H9 (cell line): ENCODE results near the gene AKAP12. TPM values are rescaled to one million over a fixed set of nuclear protein-coding genes. Genes with fewer than 3 reads are reported as not detected.
A peak's percentile ranks its signal among the peaks of the same experiment; 100 is the strongest.

Source experiments
- DNase-seq: peaks from one replicate; pipeline ENCODE4 v3.0.0-alpha.2; 2017
- H2AFZ ChIP-seq: one replicate; pipeline ENCODE4 v1.6.1; 2013; ENCODE audit warnings: mild to moderate bottlenecking, low read length, control low read depth, moderate library complexity
- H2AK5ac ChIP-seq: 2 replicates; pipeline ENCODE4 v1.6.1; 2013; ENCODE audit warnings: low read length, control low read depth, mixed read lengths; ENCODE audit not compliant: insufficient read length
- H2BK120ac ChIP-seq: one replicate; pipeline ENCODE4 v1.6.1; 2013; ENCODE audit warnings: low read depth, mild to moderate bottlenecking, low read length, control low read depth, inconsistent platforms; ENCODE audit not compliant: poor library complexity, severe bottlenecking
- H2BK12ac ChIP-seq: 2 replicates; pipeline ENCODE4 v1.6.1; 2013; ENCODE audit warnings: low read length, control low read depth, mixed read lengths, low read depth; ENCODE audit not compliant: insufficient read length
- H2BK15ac ChIP-seq: 2 replicates; pipeline ENCODE4 v1.6.1; 2013; ENCODE audit warnings: low read depth, low read length, control low read depth
- H2BK20ac ChIP-seq: one replicate; pipeline ENCODE4 v1.6.1; 2013; ENCODE audit warnings: low read depth, mild to moderate bottlenecking, low read length, control low read depth, inconsistent platforms; ENCODE audit not compliant: poor library complexity, severe bottlenecking
- H2BK5ac ChIP-seq: 2 replicates; pipeline ENCODE4 v1.6.1; 2013; ENCODE audit warnings: low read length, control low read depth, mixed read lengths; ENCODE audit not compliant: insufficient read length
- H3K14ac ChIP-seq: 2 replicates; pipeline ENCODE4 v1.6.1; 2013; ENCODE audit warnings: low read length, control low read depth; ENCODE audit not compliant: insufficient read depth
- H3K18ac ChIP-seq: 2 replicates; pipeline ENCODE4 v1.6.1; 2013; ENCODE audit warnings: low read depth, mild to moderate bottlenecking, mixed read lengths, low read length, control low read depth; ENCODE audit not compliant: insufficient read length
- H3K23ac ChIP-seq: 2 replicates; pipeline ENCODE4 v1.6.1; 2013; ENCODE audit warnings: low read length, control low read depth, mixed read lengths, low read depth; ENCODE audit not compliant: insufficient read length
- H3K23me2 ChIP-seq: 2 replicates; pipeline ENCODE4 v1.6.1; 2013; ENCODE audit warnings: low read depth, mild to moderate bottlenecking, mixed read lengths, low read length, control low read depth; ENCODE audit not compliant: insufficient read length, poor library complexity, severe bottlenecking
- H3K27ac ChIP-seq: 2 replicates; pipeline ENCODE4 v1.5.1; 2013; ENCODE audit warnings: low read length, control low read depth, mixed read lengths, low read depth; ENCODE audit not compliant: insufficient read length
- H3K27me3 ChIP-seq: 2 replicates; pipeline ENCODE4 v1.6.1; 2013; ENCODE audit warnings: low read length, control low read depth, inconsistent platforms; ENCODE audit not compliant: insufficient read depth
- H3K4ac ChIP-seq: 2 replicates; pipeline ENCODE4 v1.6.1; 2013; ENCODE audit warnings: low read depth, mild to moderate bottlenecking, control low read depth, inconsistent platforms, low read length, moderate library complexity
- H3K4me1 ChIP-seq: 2 replicates; pipeline ENCODE4 v1.6.1; 2013; ENCODE audit warnings: low read length, control low read depth, inconsistent platforms; ENCODE audit not compliant: insufficient read depth
- H3K4me2 ChIP-seq: 2 replicates; pipeline ENCODE4 v1.6.1; 2013; ENCODE audit warnings: low read length, control low read depth, mixed read lengths; ENCODE audit not compliant: insufficient read length, insufficient read depth
- H3K56ac ChIP-seq: 2 replicates; pipeline ENCODE4 v1.6.1; 2013; ENCODE audit warnings: low read depth, mild to moderate bottlenecking, mixed read lengths, low read length, control low read depth; ENCODE audit not compliant: insufficient read length
- H3K79me1 ChIP-seq: 2 replicates; pipeline ENCODE4 v1.6.1; 2013; ENCODE audit warnings: low read depth, mild to moderate bottlenecking, moderate library complexity, low read length, control low read depth, inconsistent platforms; ENCODE audit not compliant: insufficient read depth, poor library complexity, severe bottlenecking
- H3K79me2 ChIP-seq: 2 replicates; pipeline ENCODE4 v1.6.1; 2013; ENCODE audit warnings: low read length, control low read depth, inconsistent platforms; ENCODE audit not compliant: insufficient read depth
- H3K9ac ChIP-seq: 2 replicates; pipeline ENCODE4 v1.6.1; 2013; ENCODE audit warnings: low read length, control low read depth, mixed read lengths; ENCODE audit not compliant: insufficient read length; ENCODE audit errors: extremely low read depth
- H3K9me3 ChIP-seq: one replicate; pipeline ENCODE4 v1.6.1; 2013; ENCODE audit warnings: low read depth, low read length, inconsistent platforms; ENCODE audit not compliant: control insufficient read depth
- H3T11ph ChIP-seq: one replicate; pipeline ENCODE4 v1.6.1; 2013; ENCODE audit warnings: mild to moderate bottlenecking, low read length, control low read depth, inconsistent platforms
- H4K20me1 ChIP-seq: one replicate; pipeline ENCODE4 v1.6.1; 2013; ENCODE audit not compliant: control insufficient read depth, insufficient read length, insufficient read depth
- H4K5ac ChIP-seq: 2 replicates; pipeline ENCODE4 v1.6.1; 2013; ENCODE audit warnings: low read depth, mild to moderate bottlenecking, mixed read lengths, low read length, control low read depth; ENCODE audit not compliant: insufficient read length
- H4K8ac ChIP-seq: replicated peaks from 2 replicates; pipeline ENCODE4 v1.6.1; 2013; ENCODE audit warnings: low read length, control low read depth, mixed read lengths, low read depth; ENCODE audit not compliant: insufficient read length
- H4K91ac ChIP-seq: 2 replicates; pipeline ENCODE4 v1.6.1; 2013; ENCODE audit warnings: low read depth, mild to moderate bottlenecking, moderate library complexity, mixed read lengths, low read length, control low read depth; ENCODE audit not compliant: insufficient read length
- H3K27ac Mint-ChIP-seq, 3 experiments: 2 replicates in 2 of 3; 3 replicates in 1 of 3; pipeline ENCODE4 v1.8.0; 2020 to 2021; ENCODE audit warnings: mixed read lengths in 3 of 3, mild to moderate bottlenecking in 1 of 3, moderate library complexity in 1 of 3
- H3K27me3 Mint-ChIP-seq: 2 replicates; pipeline ENCODE4 v1.8.0; 2021; ENCODE audit warnings: low read depth, mild to moderate bottlenecking, moderate library complexity, mixed read lengths
- H3K36me3 Mint-ChIP-seq, 3 experiments: 2 replicates in 2 of 3; 3 replicates in 1 of 3; pipeline ENCODE4 v1.8.0; 2020 to 2021; ENCODE audit warnings: low read depth in 3 of 3, mixed read lengths in 3 of 3; ENCODE audit not compliant: insufficient read depth in 1 of 3
- H3K4me1 Mint-ChIP-seq, 2 experiments: 2 replicates each; pipeline ENCODE4 v1.8.0; 2020; ENCODE audit warnings: mixed read lengths in 2 of 2
- H3K4me3 Mint-ChIP-seq, 2 experiments: 2 replicates in 1 of 2; 3 replicates in 1 of 2; pipeline ENCODE4 v1.8.0; 2020 to 2021; ENCODE audit warnings: mild to moderate bottlenecking in 2 of 2, mixed read lengths in 2 of 2, moderate library complexity in 1 of 2
- H3K9me3 Mint-ChIP-seq, 2 experiments: 2 replicates in 1 of 2; 3 replicates in 1 of 2; pipeline ENCODE4 v1.8.0; 2020; ENCODE audit warnings: mild to moderate bottlenecking in 2 of 2, mixed read lengths in 2 of 2, moderate library complexity in 1 of 2
- WGBS: extraction: QIAGEN DNeasy Blood & Tissue Kit; methylation state at CpG from one replicate; pipeline ENCODE4 v1.1.7; 2013; ENCODE audit warnings: missing lambda C conversion rate, low lambda C conversion rate, mixed read lengths; ENCODE audit not compliant: insufficient read length; ENCODE audit errors: extremely low coverage; 5-methylcytosine and 5-hydroxymethylcytosine counted together
- total RNA-seq: library from RNA; stranded (reverse); gene quantifications from 2 replicates; pipeline ENCODE4 v1.2.1, GENCODE V29; 2021
- TF ChIP-seq, protein P1 (sequence below): fragments of 200-600 bp; sonication (generic); conservative IDR thresholded peaks from 3 replicates; pipeline ENCODE4 v1.8.0; 2021; ENCODE audit warnings: antibody characterized with exemption, mild to moderate bottlenecking

Gene AKAP12
- total RNA-seq, 1 experiment from 2014 or later = 52.3 TPM

DNA sequence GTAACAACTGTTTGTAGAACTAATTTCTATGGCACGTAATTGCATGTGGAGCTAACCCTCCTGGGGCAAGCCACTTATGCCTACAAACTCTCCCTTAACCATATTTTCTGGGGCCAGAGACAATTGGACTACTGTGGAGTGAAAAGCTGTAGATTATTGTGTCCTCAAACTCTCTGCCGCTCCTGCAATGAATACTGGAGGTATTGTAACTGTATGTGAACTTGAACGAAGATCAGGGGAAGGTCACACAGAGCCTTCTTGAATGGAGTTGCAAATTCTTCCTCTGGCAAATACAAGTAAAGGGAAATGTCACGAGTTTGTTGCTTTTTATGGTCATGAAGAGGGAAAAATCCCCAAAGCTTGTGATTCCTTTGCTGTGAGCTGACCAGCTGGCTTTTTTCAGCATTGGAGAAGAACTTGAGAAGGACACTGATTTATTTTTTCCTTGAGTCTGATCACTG is 18.2 kb downstream of the AKAP12 start:
- no peak overlapping the region for H2BK15ac ChIP-seq
- peaks cover 2% of the 10 kb centered on the region for H3K79me1 ChIP-seq
- H3K4me1 ChIP-seq = peaks cover 4% of the 10 kb centered on the region; the same call in 1 of the 2 replicates
- H2AK5ac ChIP-seq = no peak overlapping the region
- no peak overlapping the region for H4K5ac ChIP-seq
- Mint-ChIP-seq H3K27me3 (no peaks in the 10 kb centered on the region), H3K4me3 (no peak overlapping the region), H3K36me3 (peaks cover 0 to 2% (median 0%) of the 10 kb centered on the region in 3 experiments; a peak in 3 of 7 replicates), H3K4me1 (peaks cover 21 to 27% of the 10 kb centered on the region in 2 experiments), H3K27ac (peak overlapping the region in 2 of 3 experiments; percentile 12 to 14; a peak in 3 of 7 replicates), H3K9me3 (no peaks in the 10 kb centered on the region)
- no peak for DNase-seq
- H3T11ph ChIP-seq = no peak overlapping the region
- H3K79me2 ChIP-seq = no peaks in the 10 kb centered on the region; the same call in 1 of the 2 replicates
- no peak overlapping the region for H3K23ac ChIP-seq
- H3K4me2 ChIP-seq = no peak overlapping the region
- no peak overlapping the region for H3K14ac ChIP-seq
- H3K9ac ChIP-seq = no peak overlapping the region
- TF ChIP-seq, protein P1, sequence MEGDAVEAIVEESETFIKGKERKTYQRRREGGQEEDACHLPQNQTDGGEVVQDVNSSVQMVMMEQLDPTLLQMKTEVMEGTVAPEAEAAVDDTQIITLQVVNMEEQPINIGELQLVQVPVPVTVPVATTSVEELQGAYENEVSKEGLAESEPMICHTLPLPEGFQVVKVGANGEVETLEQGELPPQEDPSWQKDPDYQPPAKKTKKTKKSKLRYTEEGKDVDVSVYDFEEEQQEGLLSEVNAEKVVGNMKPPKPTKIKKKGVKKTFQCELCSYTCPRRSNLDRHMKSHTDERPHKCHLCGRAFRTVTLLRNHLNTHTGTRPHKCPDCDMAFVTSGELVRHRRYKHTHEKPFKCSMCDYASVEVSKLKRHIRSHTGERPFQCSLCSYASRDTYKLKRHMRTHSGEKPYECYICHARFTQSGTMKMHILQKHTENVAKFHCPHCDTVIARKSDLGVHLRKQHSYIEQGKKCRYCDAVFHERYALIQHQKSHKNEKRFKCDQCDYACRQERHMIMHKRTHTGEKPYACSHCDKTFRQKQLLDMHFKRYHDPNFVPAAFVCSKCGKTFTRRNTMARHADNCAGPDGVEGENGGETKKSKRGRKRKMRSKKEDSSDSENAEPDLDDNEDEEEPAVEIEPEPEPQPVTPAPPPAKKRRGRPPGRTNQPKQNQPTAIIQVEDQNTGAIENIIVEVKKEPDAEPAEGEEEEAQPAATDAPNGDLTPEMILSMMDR = no peak
- no CpG with 5 or more reads among the region's 4 CpGs for WGBS
- H3K27me3 ChIP-seq = no peaks in the 10 kb centered on the region
- H3K56ac ChIP-seq = no peak overlapping the region
- no peak overlapping the region for H2BK120ac ChIP-seq
- no peak overlapping the region for H2BK5ac ChIP-seq
- no peak overlapping the region for H4K91ac ChIP-seq
- H4K20me1 ChIP-seq = no peaks in the 10 kb centered on the region
- H3K4ac ChIP-seq = no peak overlapping the region
- no peak overlapping the region for H2BK12ac ChIP-seq
- no peak overlapping the region for H2AFZ ChIP-seq
- no peak overlapping the region for H2BK20ac ChIP-seq
- H4K8ac ChIP-seq = no peak overlapping the region
- H3K27ac ChIP-seq = no peak overlapping the region
- H3K18ac ChIP-seq = no peak overlapping the region
- no peaks in the 10 kb centered on the region for H3K23me2 ChIP-seq
- no peaks in the 10 kb centered on the region for H3K9me3 ChIP-seq
